SU-DHL-6 (cell line): Measurements from ENCODE around the gene MAPK14.

Experiments used
- H2AFZ ChIP-seq: fragments of 200-600 bp; sonication (generic); 2 replicates; pipeline ENCODE4 v1.6.1; 2014; ENCODE audit warnings: low read depth, mild to moderate bottlenecking, moderate library complexity, mixed read lengths, antibody characterized with exemption, low read length; ENCODE audit not compliant: severe bottlenecking
- H3F3A ChIP-seq: fragments of 200-600 bp; shearing (Covaris generic); 2 replicates; pipeline ENCODE4 v1.6.0; 2016; ENCODE audit warnings: antibody characterized with exemption, mild to moderate bottlenecking; ENCODE audit not compliant: insufficient read depth
- H3K27ac ChIP-seq: fragments of 200-600 bp; sonication (generic); 2 replicates; pipeline ENCODE4 v1.5.1; 2016; ENCODE audit warnings: low read depth, mild to moderate bottlenecking, low read length, moderate library complexity, mixed read lengths
- H3K27me3 ChIP-seq: fragments of 200-600 bp; sonication (generic), shearing (Covaris generic); 2 replicates; pipeline ENCODE4 v1.6.0; 2014; ENCODE audit warnings: mild to moderate bottlenecking, low read length
- H3K36me3 ChIP-seq: fragments of 200-600 bp; sonication (generic); 2 replicates; pipeline ENCODE4 v1.6.1; 2014; ENCODE audit warnings: mild to moderate bottlenecking, low read length, mixed read lengths
- H3K4me2 ChIP-seq: fragments of 300-600, 200-600 bp; shearing (Covaris generic), sonication (generic); 2 replicates; pipeline ENCODE4 v1.6.0; 2014; ENCODE audit warnings: low read length, low read depth, mild to moderate bottlenecking; ENCODE audit not compliant: poor library complexity, severe bottlenecking
- H3K4me3 ChIP-seq: fragments of 200-600 bp; sonication (generic); 2 replicates; pipeline ENCODE4 v1.5.1; 2014; ENCODE audit warnings: antibody characterized with exemption, low read length, mild to moderate bottlenecking, mixed read lengths; ENCODE audit not compliant: insufficient read depth, poor library complexity, severe bottlenecking
- H3K79me2 ChIP-seq: fragments of 200-600 bp; sonication (generic); 2 replicates; pipeline ENCODE4 v1.6.1; 2014; ENCODE audit warnings: mild to moderate bottlenecking, low read length, moderate library complexity; ENCODE audit not compliant: insufficient read depth
- H3K9ac ChIP-seq: fragments of 200-600 bp; sonication (generic); 2 replicates; pipeline ENCODE4 v1.7.0; 2014; ENCODE audit warnings: mild to moderate bottlenecking, low read length
- H3K9me2 ChIP-seq: fragments of 200-600 bp; sonication (generic); replicated peaks from 2 replicates; pipeline ENCODE4 v1.6.1; 2014; ENCODE audit warnings: low read length; ENCODE audit not compliant: insufficient read depth
- H3K9me3 ChIP-seq: fragments of 200-600 bp; sonication (generic); 2 replicates; pipeline ENCODE4 v1.6.1; 2014; ENCODE audit warnings: low read length, mixed read lengths; ENCODE audit not compliant: insufficient read depth
- H4K20me1 ChIP-seq: fragments of 200-600 bp; sonication (generic); 2 replicates; pipeline ENCODE4 v1.6.1; 2014; ENCODE audit warnings: low read depth, mild to moderate bottlenecking, antibody characterized with exemption, low read length, moderate library complexity, mixed read lengths
- CTCF ChIP-seq: fragments of 200-600 bp; sonication (generic); IDR thresholded peaks from one replicate; pipeline ENCODE4 v1.5.1; 2017; ENCODE audit warnings: antibody characterized with exemption, mild to moderate bottlenecking, low read length, moderate library complexity; ENCODE audit not compliant: insufficient read depth, poor library complexity, severe bottlenecking
- EZH2phosphoT487 ChIP-seq: fragments of 200-600 bp; sonication (generic), shearing (Covaris generic); conservative IDR thresholded peaks from 2 replicates; pipeline ENCODE4 v1.6.1; 2018; ENCODE audit warnings: mild to moderate bottlenecking, antibody characterized with exemption, low read length, moderate library complexity, mixed read lengths

The MAPK14 gene

GRCh38 chr6:36071281-36071680, 43.7 kb downstream of the MAPK14 start:
- H4K20me1 ChIP-seq = peaks cover 22% of the 10 kb centered on the region
- H3K27ac ChIP-seq = no peak overlapping the region
- peaks cover 19% of the 10 kb centered on the region for H3F3A ChIP-seq
- no peak overlapping the region for H3K4me2 ChIP-seq
- no peaks in the 10 kb centered on the region for H3K9me2 ChIP-seq
- H3K36me3 ChIP-seq = peaks cover 16% of the 10 kb centered on the region
- H2AFZ ChIP-seq = no peak overlapping the region
- TF ChIP-seq CTCF (no peak), EZH2phosphoT487 (no peak)
- H3K9me3 ChIP-seq = no peaks in the 10 kb centered on the region
- H3K27me3 ChIP-seq = no peaks in the 10 kb centered on the region
- H3K4me3 ChIP-seq = no peak overlapping the region
- peaks cover 75% of the 10 kb centered on the region for H3K79me2 ChIP-seq
- H3K9ac ChIP-seq = no peak overlapping the region

GRCh38 chr6:36071714-36072113, 44.1 kb downstream of the MAPK14 start:
- no peak overlapping the region for H3K4me2 ChIP-seq
- H4K20me1 ChIP-seq = peaks cover 19% of the 10 kb centered on the region
- no peaks in the 10 kb centered on the region for H3K27me3 ChIP-seq
- no peaks in the 10 kb centered on the region for H3K9me3 ChIP-seq
- H3F3A ChIP-seq = peaks cover 15% of the 10 kb centered on the region
- peaks cover 20% of the 10 kb centered on the region for H3K36me3 ChIP-seq
- H3K9me2 ChIP-seq = no peaks in the 10 kb centered on the region
- no peak overlapping the region for H3K9ac ChIP-seq
- no peak overlapping the region for H2AFZ ChIP-seq
- no peak overlapping the region for H3K4me3 ChIP-seq
- TF ChIP-seq CTCF (no peak), EZH2phosphoT487 (no peak)
- H3K27ac ChIP-seq = no peak overlapping the region
- H3K79me2 ChIP-seq = peaks cover 71% of the 10 kb centered on the region

DNA sequence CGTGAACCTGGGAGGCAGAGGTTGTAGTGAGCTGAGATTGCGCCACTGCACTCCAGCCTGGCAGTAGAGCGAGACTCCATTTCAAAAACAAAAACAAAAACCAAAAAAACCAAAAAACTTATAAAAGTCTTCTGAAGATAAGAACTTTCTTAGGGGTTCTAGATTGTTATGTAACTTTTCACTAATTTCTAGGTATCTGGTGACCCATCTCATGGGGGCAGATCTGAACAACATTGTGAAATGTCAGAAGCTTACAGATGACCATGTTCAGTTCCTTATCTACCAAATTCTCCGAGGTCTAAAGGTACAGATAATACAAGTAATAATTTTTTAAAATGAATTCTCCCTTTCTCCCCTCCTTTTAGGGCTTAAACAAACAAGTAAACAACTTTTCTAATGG, 45.1 kb downstream of the MAPK14 start:
- Histone ChIP-seq H3K9me3 (no peaks in the 10 kb centered on the region), H3K9me2 (no peaks in the 10 kb centered on the region), H4K20me1 (peaks cover 14% of the 10 kb centered on the region), H3K79me2 (peaks cover 61% of the 10 kb centered on the region), H3K27ac (no peak overlapping the region), H3K9ac (no peak overlapping the region), H2AFZ (no peak overlapping the region), H3K4me2 (no peak overlapping the region), H3K4me3 (no peak overlapping the region), H3K36me3 (peaks cover 30% of the 10 kb centered on the region), H3K27me3 (no peaks in the 10 kb centered on the region), H3F3A (peaks cover 14% of the 10 kb centered on the region)
- TF ChIP-seq EZH2phosphoT487 (no peak), CTCF (no peak)

GRCh38 chr6:36073587-36073986, 46.0 kb downstream of the MAPK14 start:
- Histone ChIP-seq H3K9me2 (no peaks in the 10 kb centered on the region), H3K9me3 (no peaks in the 10 kb centered on the region), H3K79me2 (peaks cover 52% of the 10 kb centered on the region), H3K27ac (no peak overlapping the region), H3K36me3 (peaks cover 38% of the 10 kb centered on the region), H3K4me3 (no peak overlapping the region), H3K9ac (no peak overlapping the region), H3K27me3 (no peaks in the 10 kb centered on the region), H2AFZ (no peak overlapping the region), H4K20me1 (peaks cover 9% of the 10 kb centered on the region; the same call in 1 of the 2 replicates), H3K4me2 (no peak overlapping the region), H3F3A (peaks cover 14% of the 10 kb centered on the region)
- no peak for TF ChIP-seq CTCF
- TF ChIP-seq EZH2phosphoT487 = no peak
